GM21786 (cell line): ENCODE measurements around the gene SORBS1.

Experiments
- ATAC-seq: cut with Tn5 transposase; IDR thresholded peaks from one replicate; pipeline ENCODE4 v1.9.1; 2021; ENCODE audit not compliant: unreplicated experiment

SORBS1 gene

GRCh38 chr10:95566136-95566535 is 5.0 kb upstream of the SORBS1 start:
- ATAC-seq: no peak

- no peak for ATAC-seq
Observed at GRCh38 chr10:95565336-95565735, 4.2 kb upstream of the SORBS1 start.

DNA sequence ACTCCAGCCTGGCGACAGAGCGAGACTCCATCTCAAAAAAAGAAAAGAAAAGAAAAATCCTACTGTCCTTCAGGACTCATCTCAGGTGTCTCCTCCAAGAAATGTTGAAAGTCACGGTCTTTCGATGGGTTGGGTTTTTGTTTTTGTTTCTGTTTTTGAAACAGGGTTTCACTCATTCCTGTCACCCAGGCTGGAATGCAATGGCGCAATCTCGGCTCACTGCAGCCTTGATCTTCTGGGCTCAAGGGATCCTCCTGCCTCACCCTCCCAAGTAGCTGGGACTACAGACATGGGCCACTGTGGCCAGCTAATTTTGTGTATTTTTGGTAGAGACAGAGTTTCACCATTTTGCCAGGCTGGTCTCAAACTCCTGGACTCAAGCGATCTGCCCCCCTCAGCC is 3.1 kb upstream of the SORBS1 start:
- ATAC-seq: no peak

GRCh38 chr10:95562341-95562965 is 1.3 kb upstream of the SORBS1 start:
- no peak for ATAC-seq

DNA sequence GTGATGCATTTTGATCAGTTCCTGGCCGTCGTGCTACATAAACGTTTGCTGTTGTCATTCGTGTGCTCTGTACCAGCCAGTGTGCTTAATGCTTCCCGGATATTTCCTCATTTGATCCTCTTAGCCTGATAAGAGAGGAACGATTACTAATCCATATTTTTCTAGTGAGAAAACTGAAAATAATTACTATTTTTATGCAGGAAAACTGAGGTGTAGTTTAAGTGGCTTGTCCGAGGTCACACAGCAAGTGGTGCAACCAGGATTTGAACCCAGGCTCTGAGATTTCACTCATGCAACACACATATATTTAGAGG is 650 bp upstream of the SORBS1 start:
- ATAC-seq: no peak

DNA sequence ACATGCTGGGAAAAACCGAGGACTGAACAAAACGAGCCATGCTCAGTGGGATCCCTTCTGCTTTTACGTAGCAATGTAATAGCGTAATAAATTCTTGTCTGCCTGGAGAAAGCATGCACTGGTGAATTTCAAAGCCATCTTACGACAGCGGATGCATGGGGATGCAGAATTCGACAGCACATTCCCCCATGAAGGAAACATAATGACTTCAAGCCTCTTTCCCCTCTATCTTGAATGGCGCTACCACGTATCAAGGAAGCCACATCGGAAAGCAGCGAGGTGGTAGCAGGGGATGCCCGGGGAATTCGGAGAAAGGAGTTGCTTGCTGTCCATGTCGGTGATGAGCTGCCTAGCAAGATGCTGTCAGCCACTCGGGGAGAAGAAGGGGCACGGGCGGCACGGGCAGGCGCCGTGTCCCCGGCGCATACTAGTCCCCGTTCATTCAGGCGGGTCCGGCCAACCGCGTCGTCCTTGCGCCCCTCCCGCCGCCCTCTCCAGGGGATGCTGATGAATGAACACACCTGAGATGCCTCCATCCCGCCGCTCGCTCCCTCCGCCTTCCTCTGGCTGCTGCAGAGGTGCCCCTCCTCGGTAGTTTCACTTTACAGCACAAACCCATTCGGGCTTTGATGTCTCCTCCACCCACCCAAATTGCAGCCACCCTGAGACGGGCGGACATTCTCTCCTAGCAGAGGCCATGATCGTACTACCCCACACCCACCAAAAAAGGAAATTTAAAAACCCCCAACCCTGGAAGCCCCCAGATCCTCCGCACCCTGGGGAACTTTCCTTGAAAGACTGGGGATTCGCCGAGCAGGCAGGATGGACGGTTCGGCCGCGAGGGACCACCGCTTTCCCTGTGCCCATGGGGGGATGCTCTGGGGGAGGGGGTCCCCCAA is 644 bp downstream of the SORBS1 start:
- no peak for ATAC-seq

DNA sequence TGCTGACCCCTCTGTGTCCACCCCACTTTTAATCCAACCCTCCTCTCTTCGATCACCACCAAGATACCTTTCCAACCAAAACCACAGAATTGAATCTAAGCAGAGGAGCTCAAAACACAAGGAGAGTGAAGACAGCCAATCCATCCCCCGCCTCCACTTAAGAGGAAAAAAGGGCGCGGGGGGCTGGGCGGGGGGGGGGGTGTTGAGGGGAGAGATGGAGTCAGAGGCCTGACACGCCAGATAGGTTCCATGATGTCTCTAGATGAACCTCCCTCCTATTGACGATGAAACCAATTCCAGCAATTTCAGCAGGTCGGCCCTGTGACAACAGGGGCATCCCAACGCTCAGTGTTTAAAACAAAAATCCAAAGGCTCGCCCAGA is 1.3 kb downstream of the SORBS1 start:
- no peak for ATAC-seq

DNA sequence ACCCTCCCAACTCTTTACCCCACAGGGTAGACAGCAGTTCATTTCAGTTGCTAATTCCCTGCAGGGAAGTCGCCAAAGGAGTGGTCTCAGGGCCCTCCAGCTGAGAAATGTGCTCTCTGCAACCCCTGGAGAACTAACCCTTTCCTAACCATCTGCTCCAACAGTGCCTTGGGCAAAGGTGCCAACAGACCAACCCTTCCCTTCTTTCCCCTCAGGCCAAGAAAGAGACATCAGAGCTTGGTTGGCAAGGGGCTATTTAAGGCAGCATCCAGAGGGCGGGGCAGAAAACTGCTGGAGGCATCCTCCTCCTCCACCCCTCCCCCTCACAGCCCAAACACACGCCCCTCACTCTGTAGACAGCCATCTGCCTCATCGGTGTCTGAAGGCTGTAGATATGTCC is 1.7 kb downstream of the SORBS1 start:
- no peak for ATAC-seq

DNA sequence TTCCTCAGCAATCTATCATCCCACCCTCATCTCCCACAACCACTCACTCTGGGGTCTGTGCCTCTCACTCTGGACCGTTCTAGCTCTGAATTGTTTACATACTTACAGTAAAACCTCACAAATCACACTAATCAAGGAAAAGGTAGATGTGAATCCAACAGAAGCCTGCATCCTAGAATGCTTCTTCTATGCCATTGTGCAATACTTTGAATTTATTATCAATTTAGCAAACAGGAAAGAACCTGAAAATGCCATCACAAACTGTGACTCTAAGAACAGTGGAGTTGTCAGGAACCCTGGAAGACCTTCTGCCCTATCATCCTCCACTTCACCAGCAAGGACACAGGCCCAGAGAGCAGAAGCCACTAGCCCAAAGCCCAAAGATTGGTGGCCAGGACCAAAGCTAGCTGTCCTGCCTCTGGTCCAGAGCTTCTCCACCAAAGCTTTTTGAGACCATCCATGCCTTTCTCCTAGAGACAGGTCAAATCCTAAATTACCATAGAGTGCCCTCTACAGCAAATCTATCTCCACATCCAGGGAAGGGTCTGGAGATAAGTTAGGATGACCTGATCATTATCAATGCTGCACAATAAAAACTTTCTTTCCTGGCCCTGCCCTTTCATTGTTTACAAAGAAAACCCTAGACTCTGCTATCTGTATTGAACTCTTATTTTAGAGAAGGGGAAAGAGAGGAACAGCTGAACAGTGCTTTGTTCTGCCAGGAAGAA is 2.4 kb downstream of the SORBS1 start:
- no peak for ATAC-seq

DNA sequence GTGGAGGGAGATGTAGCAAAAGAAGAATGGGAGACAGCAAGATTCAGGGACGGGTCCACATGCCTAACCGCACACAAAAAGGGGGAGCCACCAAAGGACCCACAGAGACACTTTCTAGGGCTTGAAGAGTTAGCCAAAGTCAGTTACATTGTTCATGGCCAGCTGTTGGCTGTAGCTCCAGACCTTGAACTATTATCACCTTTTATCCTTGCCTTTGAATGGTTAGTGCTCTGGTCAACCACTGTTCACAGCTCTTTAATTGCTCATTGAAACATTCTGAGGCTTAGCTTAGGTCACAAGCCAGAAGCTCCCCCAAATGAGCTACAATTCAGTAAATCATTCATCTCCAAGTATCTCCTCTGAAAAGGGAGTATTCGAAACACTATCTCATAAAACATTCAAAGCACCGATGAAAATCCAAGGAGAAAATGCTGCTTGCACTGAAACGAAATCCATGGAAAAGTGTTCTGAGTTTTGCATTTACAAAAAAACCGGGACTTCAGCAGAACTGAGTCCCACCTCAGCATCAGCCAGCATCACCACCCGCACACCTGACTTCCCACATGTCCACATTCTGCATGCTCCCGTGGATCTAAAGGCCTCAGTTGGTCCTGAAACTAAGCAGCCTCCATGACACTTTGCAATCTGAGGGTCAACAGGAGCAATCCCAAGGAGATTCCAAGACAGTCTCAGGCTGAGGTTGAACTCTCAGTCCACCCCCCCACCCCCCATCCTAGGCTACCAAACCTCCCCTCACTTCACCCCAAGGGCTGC is 4.0 kb downstream of the SORBS1 start:
- no peak for ATAC-seq

DNA sequence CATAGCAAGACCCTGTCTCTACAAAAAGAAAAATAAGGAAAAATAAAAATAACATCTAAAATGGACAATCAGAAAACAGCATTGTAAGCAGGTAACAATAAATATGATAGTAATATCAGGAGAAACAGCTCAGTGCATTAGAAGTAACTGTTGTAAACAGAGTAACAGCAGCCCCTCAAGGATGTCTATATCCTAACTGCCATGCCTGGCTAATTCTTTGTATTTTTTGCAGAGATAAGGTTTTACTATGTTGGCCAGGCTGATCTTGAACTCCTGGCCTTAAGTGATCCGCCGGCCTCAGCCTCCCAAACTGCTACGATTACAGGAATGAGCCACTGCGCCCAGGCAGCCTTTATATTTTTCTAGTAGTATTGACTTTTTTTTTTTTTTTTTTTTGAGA is 7.5 kb downstream of the SORBS1 start:
- ATAC-seq: no peak

GRCh38 chr10:95552679-95553342 is 8.4 kb downstream of the SORBS1 start:
- no peak for ATAC-seq

- ATAC-seq: no peak
Observed at GRCh38 chr10:95550073-95550672, 11.0 kb downstream of the SORBS1 start.

GRCh38 chr10:95547791-95548435 is 13.3 kb downstream of the SORBS1 start:
- ATAC-seq: no peak

DNA sequence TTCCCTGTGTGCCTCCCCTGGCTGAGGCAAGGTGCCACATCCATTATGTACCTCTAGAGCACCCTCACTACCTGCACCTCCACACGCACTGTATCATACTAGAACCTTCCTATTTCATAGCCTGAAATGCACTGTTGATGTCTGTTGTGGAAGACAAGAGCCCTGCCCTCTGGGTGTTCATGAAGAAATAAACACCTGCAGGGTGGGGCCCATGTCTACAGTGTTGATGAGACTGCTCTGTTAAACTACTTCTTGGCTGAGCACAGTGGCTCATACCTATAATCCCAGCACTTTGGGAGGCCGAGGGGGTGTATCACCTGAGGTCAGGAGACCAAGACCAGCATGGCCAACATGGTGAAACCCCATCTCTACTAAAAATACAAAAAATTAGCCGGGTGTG is 14.0 kb downstream of the SORBS1 start:
- no peak for ATAC-seq

DNA sequence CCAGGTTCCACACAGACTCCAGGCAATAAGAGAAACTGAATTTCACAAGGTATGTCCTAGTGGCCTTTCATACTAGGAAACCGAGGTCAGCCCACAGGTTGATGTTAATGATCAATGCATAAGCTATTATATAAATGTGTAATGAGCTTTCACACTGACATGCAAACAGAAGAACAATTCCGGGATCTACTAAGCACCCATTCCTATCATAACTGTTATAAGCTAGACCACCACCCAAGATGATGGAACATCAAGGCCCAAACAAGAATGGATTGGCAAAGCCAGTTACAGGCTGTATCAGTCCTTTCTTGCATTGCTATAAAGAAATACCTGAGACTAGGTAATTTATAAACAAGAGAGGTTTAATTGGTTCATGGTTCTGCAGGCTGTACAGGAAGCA is 15.2 kb downstream of the SORBS1 start:
- no peak for ATAC-seq

GRCh38 chr10:95544783-95545500 is 16.2 kb downstream of the SORBS1 start:
- ATAC-seq: no peak

GRCh38 chr10:95543459-95543858 is 17.7 kb downstream of the SORBS1 start:
- ATAC-seq: no peak

- ATAC-seq: no peak
Observed at GRCh38 chr10:95542761-95543160, 18.4 kb downstream of the SORBS1 start.
